ENCODE data around the gene YY1AP1.
"Not testable (repeated sequence)": the region's sequence is repeated elsewhere in the genome, so short reads cannot be mapped to it uniquely, and the experiment has no call there.

YY1AP1 gene

GRCh38 chr1:155626428-155626827 lies 62.1 kb downstream of the YY1AP1 start:
- H2BK120ac ChIP-seq (ENCODE audit: low read depth, low read length); H3K27me3 ChIP-seq (ENCODE audit: control insufficient read depth in 1 of 2, insufficient read depth in 1 of 2, low read length in 2 of 2); H3K18ac ChIP-seq (ENCODE audit: low read depth in 1 of 2, low read length in 2 of 2); H2AFZ ChIP-seq (ENCODE audit: low read depth, low read length); H2BK5ac ChIP-seq (ENCODE audit: low read depth, low read length, poor library complexity, severe bottlenecking); H3K9ac ChIP-seq (ENCODE audit: low read length); H4K8ac ChIP-seq (ENCODE audit: low read length); H4K91ac ChIP-seq (ENCODE audit: low read length); H3K4me3 ChIP-seq (ENCODE audit: insufficient read depth in 1 of 2, low read depth in 1 of 2, low read length in 2 of 2); DNase-seq; H3K23ac ChIP-seq (ENCODE audit: low read length in 2 of 2); H3K4me2 ChIP-seq (ENCODE audit: low read length, poor library complexity, severe bottlenecking); H3K4ac ChIP-seq (ENCODE audit: low read depth in 1 of 2, low read length in 2 of 2); H2BK12ac ChIP-seq (ENCODE audit: low read length in 2 of 2); H3K36me3 ChIP-seq (ENCODE audit: control insufficient read depth in 1 of 2, insufficient read depth in 2 of 2, low read depth in 1 of 2, low read length in 2 of 2); H3K4me1 ChIP-seq (ENCODE audit: control insufficient read depth, insufficient read depth, low read depth, low read length); H3K27ac ChIP-seq (ENCODE audit: low read length, poor library complexity, severe bottlenecking); H2AK5ac ChIP-seq (ENCODE audit: low read length, severe bottlenecking); H2BK15ac ChIP-seq (ENCODE audit: low read depth, poor library complexity, severe bottlenecking); H3K14ac ChIP-seq (ENCODE audit: low read length in 2 of 2); H3K79me1 ChIP-seq (replicated peaks; ENCODE audit: low read length, poor library complexity, severe bottlenecking): not testable (repeated sequence)
- H3K9me3 ChIP-seq (ENCODE audit: control insufficient read depth, low read length) = peaks cover 17% of the 10 kb centered on the region
- 100% methylated on average over 1 of the region's 7 CpGs for WGBS

- H2BK15ac ChIP-seq (ENCODE audit: low read depth, poor library complexity, severe bottlenecking) = no peak overlapping the region
- no peak overlapping the region for H2BK120ac ChIP-seq (ENCODE audit: low read depth, low read length)
- no peak overlapping the region for H3K4me3 ChIP-seq (ENCODE audit: insufficient read depth in 1 of 2, low read depth in 1 of 2, low read length in 2 of 2)
- no peak overlapping the region for H3K27ac ChIP-seq (ENCODE audit: low read length, poor library complexity, severe bottlenecking)
- H3K9ac ChIP-seq (ENCODE audit: low read length) = no peak overlapping the region
- no peak for DNase-seq
- H3K14ac ChIP-seq (ENCODE audit: low read length in 2 of 2) = no peak overlapping the region
- H3K79me1 ChIP-seq (replicated peaks; ENCODE audit: low read length, poor library complexity, severe bottlenecking) = no peaks in the 10 kb centered on the region
- 91% methylated on average over 1 of the region's 1 CpG for WGBS
- H3K4me1 ChIP-seq (ENCODE audit: control insufficient read depth, insufficient read depth, low read depth, low read length) = no peaks in the 10 kb centered on the region
- no peak overlapping the region for H4K8ac ChIP-seq (ENCODE audit: low read length)
- no peak overlapping the region for H2BK12ac ChIP-seq (ENCODE audit: low read length in 2 of 2)
- H3K23ac ChIP-seq (ENCODE audit: low read length in 2 of 2) = no peak overlapping the region
- no peak overlapping the region for H3K4ac ChIP-seq (ENCODE audit: low read depth in 1 of 2, low read length in 2 of 2)
- no peak overlapping the region for H2AFZ ChIP-seq (ENCODE audit: low read depth, low read length)
- no peaks in the 10 kb centered on the region for H3K36me3 ChIP-seq (ENCODE audit: control insufficient read depth in 1 of 2, insufficient read depth in 2 of 2, low read depth in 1 of 2, low read length in 2 of 2)
- no peak overlapping the region for H3K18ac ChIP-seq (ENCODE audit: low read depth in 1 of 2, low read length in 2 of 2)
- H2BK5ac ChIP-seq (ENCODE audit: low read depth, low read length, poor library complexity, severe bottlenecking) = no peak overlapping the region
- H2AK5ac ChIP-seq (ENCODE audit: low read length, severe bottlenecking) = no peak overlapping the region
- peaks cover 3 to 5% of the 10 kb centered on the region in 2 experiments for H3K27me3 ChIP-seq (ENCODE audit: control insufficient read depth in 1 of 2, insufficient read depth in 1 of 2, low read length in 2 of 2)
- no peak overlapping the region for H4K91ac ChIP-seq (ENCODE audit: low read length)
- H3K9me3 ChIP-seq (ENCODE audit: control insufficient read depth, low read length) = peaks cover 17% of the 10 kb centered on the region
- H3K4me2 ChIP-seq (ENCODE audit: low read length, poor library complexity, severe bottlenecking) = no peak overlapping the region
Observed at GRCh38 chr1:155623357-155623756, 65.2 kb downstream of the YY1AP1 start.

GRCh38 chr1:155622191-155622590 lies 66.4 kb downstream of the YY1AP1 start:
- H3K23ac ChIP-seq (ENCODE audit: low read length in 2 of 2) = no peak overlapping the region
- no peak overlapping the region for H3K14ac ChIP-seq (ENCODE audit: low read length in 2 of 2)
- no peak overlapping the region for H2BK15ac ChIP-seq (ENCODE audit: low read depth, poor library complexity, severe bottlenecking)
- H3K27ac ChIP-seq (ENCODE audit: low read length, poor library complexity, severe bottlenecking) = no peak overlapping the region
- H3K36me3 ChIP-seq (ENCODE audit: control insufficient read depth in 1 of 2, insufficient read depth in 2 of 2, low read depth in 1 of 2, low read length in 2 of 2) = no peaks in the 10 kb centered on the region
- no peak overlapping the region for H3K18ac ChIP-seq (ENCODE audit: low read depth in 1 of 2, low read length in 2 of 2)
- H2AFZ ChIP-seq (ENCODE audit: low read depth, low read length) = no peak overlapping the region
- H2BK5ac ChIP-seq (ENCODE audit: low read depth, low read length, poor library complexity, severe bottlenecking) = no peak overlapping the region
- no peak overlapping the region for H4K91ac ChIP-seq (ENCODE audit: low read length)
- no peak for DNase-seq
- peaks cover 3 to 5% of the 10 kb centered on the region in 2 experiments for H3K27me3 ChIP-seq (ENCODE audit: control insufficient read depth in 1 of 2, insufficient read depth in 1 of 2, low read length in 2 of 2)
- H3K4me1 ChIP-seq (ENCODE audit: control insufficient read depth, insufficient read depth, low read depth, low read length) = no peaks in the 10 kb centered on the region
- no peaks in the 10 kb centered on the region for H3K79me1 ChIP-seq (replicated peaks; ENCODE audit: low read length, poor library complexity, severe bottlenecking)
- no peak overlapping the region for H3K4ac ChIP-seq (ENCODE audit: low read depth in 1 of 2, low read length in 2 of 2)
- no peak overlapping the region for H3K9ac ChIP-seq (ENCODE audit: low read length)
- 72% methylated on average over 2 of the region's 2 CpGs for WGBS
- no peak overlapping the region for H3K4me3 ChIP-seq (ENCODE audit: insufficient read depth in 1 of 2, low read depth in 1 of 2, low read length in 2 of 2)
- H3K4me2 ChIP-seq (ENCODE audit: low read length, poor library complexity, severe bottlenecking) = no peak overlapping the region
- no peak overlapping the region for H2AK5ac ChIP-seq (ENCODE audit: low read length, severe bottlenecking)
- peaks cover 17% of the 10 kb centered on the region for H3K9me3 ChIP-seq (ENCODE audit: control insufficient read depth, low read length)
- no peak overlapping the region for H2BK120ac ChIP-seq (ENCODE audit: low read depth, low read length)
- no peak overlapping the region for H2BK12ac ChIP-seq (ENCODE audit: low read length in 2 of 2)
- H4K8ac ChIP-seq (ENCODE audit: low read length) = no peak overlapping the region

- H3K14ac ChIP-seq (ENCODE audit: low read length in 2 of 2); H3K4me2 ChIP-seq (ENCODE audit: low read length, poor library complexity, severe bottlenecking); H3K9ac ChIP-seq (ENCODE audit: low read length); H2BK15ac ChIP-seq (ENCODE audit: low read depth, poor library complexity, severe bottlenecking); H3K79me1 ChIP-seq (replicated peaks; ENCODE audit: low read length, poor library complexity, severe bottlenecking); H2BK120ac ChIP-seq (ENCODE audit: low read depth, low read length); H2BK5ac ChIP-seq (ENCODE audit: low read depth, low read length, poor library complexity, severe bottlenecking); H3K27ac ChIP-seq (ENCODE audit: low read length, poor library complexity, severe bottlenecking); H3K18ac ChIP-seq (ENCODE audit: low read depth in 1 of 2, low read length in 2 of 2); H4K8ac ChIP-seq (ENCODE audit: low read length); H3K27me3 ChIP-seq (ENCODE audit: control insufficient read depth in 1 of 2, insufficient read depth in 1 of 2, low read length in 2 of 2); H4K91ac ChIP-seq (ENCODE audit: low read length); H2BK12ac ChIP-seq (ENCODE audit: low read length in 2 of 2); H2AK5ac ChIP-seq (ENCODE audit: low read length, severe bottlenecking); H3K4ac ChIP-seq (ENCODE audit: low read depth in 1 of 2, low read length in 2 of 2); H3K9me3 ChIP-seq (ENCODE audit: control insufficient read depth, low read length); H2AFZ ChIP-seq (ENCODE audit: low read depth, low read length); DNase-seq; H3K23ac ChIP-seq (ENCODE audit: low read length in 2 of 2); H3K4me1 ChIP-seq (ENCODE audit: control insufficient read depth, insufficient read depth, low read depth, low read length); H3K4me3 ChIP-seq (ENCODE audit: insufficient read depth in 1 of 2, low read depth in 1 of 2, low read length in 2 of 2): not testable (repeated sequence)
- peaks cover 13 to 16% of the 10 kb centered on the region in 2 experiments for H3K36me3 ChIP-seq (ENCODE audit: control insufficient read depth in 1 of 2, insufficient read depth in 2 of 2, low read depth in 1 of 2, low read length in 2 of 2)
- no CpG with 5 or more reads among the region's 2 CpGs for WGBS
Observed at GRCh38 chr1:155613226-155613625, 75.3 kb downstream of the YY1AP1 start.
